ENCODE results near the gene NSD1.

Gene NSD1

GRCh38 chr5:177294632-177295031, 161.1 kb downstream of the NSD1 start:
- DNase-seq (ENCODE audit: low read depth in 1 of 2, low spot score in 1 of 2): no peak
- no peaks in the 10 kb centered on the region for H3K27me3 ChIP-seq (ENCODE audit: insufficient read depth, poor library complexity, severe bottlenecking)
- no peak overlapping the region for H3K4me3 ChIP-seq (replicated peaks; ENCODE audit: insufficient read depth, low read length)
- TF ChIP-seq CTCF (IDR thresholded peaks at IDR 0.05; ENCODE audit: insufficient read depth, low read length) (no peak), SPI1 (IDR thresholded peaks at IDR 0.05; ENCODE audit: borderline replicate concordance, low read depth) (no peak), POLR2AphosphoS5 (IDR thresholded peaks at IDR 0.05; ENCODE audit: low read depth) (no peak), GABPA (IDR thresholded peaks at IDR 0.05; ENCODE audit: low read depth) (no peak), REST (IDR thresholded peaks at IDR 0.05; ENCODE audit: insufficient replicate concordance, low read depth) (no peak)
- peak overlapping the region; percentile 72; the same call in 1 of the 2 replicates for H3K27ac ChIP-seq (replicated peaks)

GRCh38 chr5:177295924-177296323, 162.4 kb downstream of the NSD1 start:
- Histone ChIP-seq H3K27me3 (ENCODE audit: insufficient read depth, poor library complexity, severe bottlenecking) (no peaks in the 10 kb centered on the region), H3K4me3 (replicated peaks; ENCODE audit: insufficient read depth, low read length) (no peak overlapping the region), H3K27ac (replicated peaks) (peak overlapping the region; percentile 72)
- TF ChIP-seq CTCF (IDR thresholded peaks at IDR 0.05; ENCODE audit: insufficient read depth, low read length) (no peak), GABPA (IDR thresholded peaks at IDR 0.05; ENCODE audit: low read depth) (no peak), REST (IDR thresholded peaks at IDR 0.05; ENCODE audit: insufficient replicate concordance, low read depth) (no peak), POLR2AphosphoS5 (IDR thresholded peaks at IDR 0.05; ENCODE audit: low read depth) (peak; percentile 57; the same call in 1 of the 2 replicates), SPI1 (IDR thresholded peaks at IDR 0.05; ENCODE audit: borderline replicate concordance, low read depth) (peak; percentile 79; the same call in 1 of the 2 replicates)
- DNase-seq (ENCODE audit: low read depth in 1 of 2, low spot score in 1 of 2): peak; percentile 69 to 83

GRCh38 chr5:177296581-177296980, 163.0 kb downstream of the NSD1 start:
- no peak for TF ChIP-seq CTCF (IDR thresholded peaks at IDR 0.05; ENCODE audit: insufficient read depth, low read length)
- peak; percentile 71 for TF ChIP-seq SPI1 (IDR thresholded peaks at IDR 0.05; ENCODE audit: borderline replicate concordance, low read depth)
- DNase-seq (ENCODE audit: low read depth in 1 of 2, low spot score in 1 of 2): peak in 1 of 2 experiments; percentile 65
- H3K27me3 ChIP-seq (ENCODE audit: insufficient read depth, poor library complexity, severe bottlenecking): no peaks in the 10 kb centered on the region
- H3K27ac ChIP-seq (replicated peaks): peak overlapping the region; percentile 72
- H3K4me3 ChIP-seq (replicated peaks; ENCODE audit: insufficient read depth, low read length): no peak overlapping the region

GRCh38 chr5:177297922-177298321, 164.3 kb downstream of the NSD1 start:
- DNase-seq (ENCODE audit: low read depth in 1 of 2, low spot score in 1 of 2): no peak
- Histone ChIP-seq H3K27me3 (ENCODE audit: insufficient read depth, poor library complexity, severe bottlenecking) (no peaks in the 10 kb centered on the region), H3K27ac (replicated peaks) (no peak overlapping the region), H3K4me3 (replicated peaks; ENCODE audit: insufficient read depth, low read length) (no peak overlapping the region)
- TF ChIP-seq CTCF (IDR thresholded peaks at IDR 0.05; ENCODE audit: insufficient read depth, low read length) (no peak), GABPA (IDR thresholded peaks at IDR 0.05; ENCODE audit: low read depth) (no peak), REST (IDR thresholded peaks at IDR 0.05; ENCODE audit: insufficient replicate concordance, low read depth) (no peak), SPI1 (IDR thresholded peaks at IDR 0.05; ENCODE audit: borderline replicate concordance, low read depth) (no peak), POLR2AphosphoS5 (IDR thresholded peaks at IDR 0.05; ENCODE audit: low read depth) (no peak)
